Mucosa of gallbladder (tissue), 1 donor: Measurements from ENCODE around the gene TRIM52. TPM values are rescaled to one million over a fixed set of nuclear protein-coding genes. Genes with fewer than 3 reads are reported as not detected.

Experiments used
- DNase-seq: peaks from one replicate; pipeline ENCODE4 v3.0.0-alpha.2; 2020; ENCODE audit warnings: low spot score
- total RNA-seq: library from RNA; stranded (reverse); gene quantifications from one replicate; pipeline ENCODE4 v1.2.1, GENCODE V29; 2021
- donor health status: DM: no; HTN: no; CAD: no.

The TRIM52 gene
- total RNA-seq, 1 donor from 2014 or later = 22.8 TPM

GRCh38 chr5:181258576-181258975 is 2.4 kb downstream of the TRIM52 start:
- DNase-seq = no peak

GRCh38 chr5:181255836-181256578 is 4.9 kb downstream of the TRIM52 start:
- DNase-seq = no peak

GRCh38 chr5:181255276-181255675 is 5.7 kb downstream of the TRIM52 start:
- DNase-seq = no peak

GRCh38 chr5:181248277-181248676 is 12.7 kb downstream of the TRIM52 start:
- DNase-seq = no peak

- DNase-seq = peak; percentile 86
These were observed 14.5 kb downstream of the TRIM52 start for GRCh38 chr5:181246276-181247049.

- DNase-seq = no peak
These were observed 15.3 kb downstream of the TRIM52 start for GRCh38 chr5:181245427-181246275.

GRCh38 chr5:181243564-181244343 is 17.2 kb downstream of the TRIM52 start, which contains the start of gene RACK1:
Gene RACK1, minus strand, starts transcription at chr5:181243906. Its CDS starts 106 bp downstream, at chr5:181243800.
- peak; percentile 90 for DNase-seq

GRCh38 chr5:181243018-181243563 is 17.9 kb downstream of the TRIM52 start:
- DNase-seq = no peak

- DNase-seq = no peak
These were observed 18.9 kb downstream of the TRIM52 start for GRCh38 chr5:181242031-181242451.

GRCh38 chr5:181241393-181241975 is 19.5 kb downstream of the TRIM52 start:
- no peak for DNase-seq

- no peak for DNase-seq
These were observed 21.8 kb downstream of the TRIM52 start for GRCh38 chr5:181239062-181239663.

GRCh38 chr5:181237729-181238385 is 23.1 kb downstream of the TRIM52 start:
- no peak for DNase-seq

- no peak for DNase-seq
These were observed 23.8 kb downstream of the TRIM52 start for GRCh38 chr5:181236954-181237641.

- no peak for DNase-seq
These were observed 24.5 kb downstream of the TRIM52 start for GRCh38 chr5:181236471-181236870.

- no peak for DNase-seq
These were observed 25.1 kb downstream of the TRIM52 start for GRCh38 chr5:181235689-181236366.

- DNase-seq = no peak
These were observed 25.6 kb downstream of the TRIM52 start for GRCh38 chr5:181235323-181235688.

- DNase-seq = no peak
These were observed 26.3 kb downstream of the TRIM52 start for GRCh38 chr5:181234455-181235306.
